ENCODE results near the gene LACC1.

Gene LACC1

DNA sequence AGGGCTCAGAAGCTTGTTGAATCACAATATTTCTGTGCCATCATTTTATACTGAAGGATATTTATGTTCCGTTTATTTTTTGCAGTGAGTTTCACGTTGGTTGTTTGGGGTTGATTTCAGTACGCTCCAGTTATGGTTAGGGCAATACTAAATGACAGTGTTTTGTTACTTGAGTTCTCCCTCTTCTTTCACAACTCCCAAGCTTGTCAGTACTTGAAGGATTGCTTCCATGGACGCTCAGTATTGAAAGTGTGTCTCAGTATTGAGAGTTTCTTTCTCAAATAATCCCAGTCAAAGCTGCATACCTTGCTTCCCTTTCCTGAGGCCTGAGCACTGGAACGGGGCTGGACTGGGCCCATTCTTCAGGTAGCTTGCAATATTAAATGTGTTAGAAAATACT lies 38.9 kb downstream of the LACC1 start:
- H3K9me3 ChIP-seq (ENCODE audit: control insufficient read depth, low read length), result no peaks in the 10 kb centered on the region
- WGBS, 2 experiments (ENCODE audit: insufficient coverage in 2 of 2), result 80% methylated on average over 2 of the region's 5 CpGs; no CpG with 5 or more reads in 1 of the 2 experiments
- H3K4me1 ChIP-seq (ENCODE audit: control insufficient read depth, insufficient read depth, low read length, poor library complexity, severe bottlenecking), result no peaks in the 10 kb centered on the region
- no peaks in the 10 kb centered on the region for H3K36me3 ChIP-seq (ENCODE audit: control insufficient read depth, insufficient read depth, low read length)
- no peak overlapping the region for H3K4me3 ChIP-seq (ENCODE audit: extremely low read depth, insufficient read depth, low read length, poor library complexity, severe bottlenecking)
- no peak overlapping the region for H3K27ac ChIP-seq (ENCODE audit: low read depth, low read length, severe bottlenecking)

DNA sequence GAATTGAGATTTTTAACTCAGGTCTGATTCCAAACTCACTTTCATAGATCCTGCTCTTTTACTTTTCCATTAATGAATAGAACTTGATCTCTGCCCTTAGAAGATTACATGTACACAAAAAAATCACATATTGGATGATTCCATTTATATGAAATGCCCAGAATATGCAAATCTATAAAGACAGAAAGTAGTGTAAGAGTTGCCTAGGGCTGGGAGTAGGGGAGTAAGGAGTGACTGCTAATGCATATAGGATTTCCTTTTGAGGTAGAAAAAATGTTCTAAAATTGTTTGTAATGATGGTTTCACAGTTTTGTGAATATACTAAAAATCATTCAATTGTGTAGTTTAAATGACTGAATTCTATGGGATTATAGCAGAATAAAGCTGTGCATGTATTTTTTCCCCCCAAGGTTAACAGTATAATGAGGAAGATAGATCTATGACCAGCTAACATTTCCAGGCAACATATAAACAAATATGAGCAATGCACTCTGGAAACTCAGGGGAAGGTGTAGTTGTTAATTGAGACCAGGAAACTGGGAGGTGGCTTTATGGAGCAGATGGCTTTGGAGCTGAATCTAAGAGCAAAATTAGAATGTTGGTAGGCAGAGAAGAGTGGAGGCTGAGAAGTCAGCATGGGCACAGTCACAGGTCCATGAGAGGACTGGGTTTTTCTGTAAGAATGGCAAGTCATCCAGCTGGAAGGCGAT lies 41.4 kb downstream of the LACC1 start:
- no peaks in the 10 kb centered on the region for H3K9me3 ChIP-seq (ENCODE audit: control insufficient read depth, low read length)
- H3K36me3 ChIP-seq (ENCODE audit: control insufficient read depth, insufficient read depth, low read length), result no peaks in the 10 kb centered on the region
- H3K4me1 ChIP-seq (ENCODE audit: control insufficient read depth, insufficient read depth, low read length, poor library complexity, severe bottlenecking), result no peaks in the 10 kb centered on the region
- no peak overlapping the region for H3K27ac ChIP-seq (ENCODE audit: low read depth, low read length, severe bottlenecking)
- H3K4me3 ChIP-seq (ENCODE audit: extremely low read depth, insufficient read depth, low read length, poor library complexity, severe bottlenecking), result no peak overlapping the region
- 91% methylated on average over 1 of the region's 1 CpG; no CpG with 5 or more reads in 1 of the 2 experiments for WGBS, 2 experiments (ENCODE audit: insufficient coverage in 2 of 2)

DNA sequence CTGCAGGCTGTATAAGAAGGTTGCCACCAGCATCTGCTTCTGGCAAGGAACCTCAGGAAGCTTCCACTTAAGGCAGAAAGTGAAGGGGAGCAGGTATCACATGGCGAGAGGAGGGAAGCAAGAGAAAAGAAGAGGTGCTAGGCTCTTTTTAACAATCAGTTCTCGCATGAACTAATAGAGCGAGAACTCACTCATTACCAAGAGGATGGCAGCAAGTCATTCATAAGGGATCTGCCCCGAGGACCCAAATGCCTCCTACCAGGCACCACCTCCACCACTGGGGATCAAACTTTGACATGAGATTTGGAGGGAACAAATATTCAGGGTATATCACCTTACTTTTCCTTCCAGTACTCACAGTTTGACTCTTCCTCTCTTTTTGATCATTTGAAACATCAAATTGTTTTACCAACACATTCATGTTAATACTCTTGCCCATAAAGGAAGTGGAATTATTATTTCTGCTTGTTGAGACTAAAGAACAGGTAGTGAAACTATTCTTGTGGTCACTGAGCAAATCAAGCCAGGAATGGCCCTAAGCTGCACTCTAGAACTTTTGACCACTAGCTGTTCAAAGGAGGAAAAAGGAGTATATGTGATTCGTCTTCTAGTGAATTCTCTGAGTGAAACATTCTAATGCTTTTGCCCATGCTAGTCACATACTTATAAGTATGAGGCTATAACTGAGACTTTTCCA lies 45.0 kb downstream of the LACC1 start:
- Histone ChIP-seq H3K4me1 (ENCODE audit: control insufficient read depth, insufficient read depth, low read length, poor library complexity, severe bottlenecking) (no peaks in the 10 kb centered on the region), H3K4me3 (ENCODE audit: extremely low read depth, insufficient read depth, low read length, poor library complexity, severe bottlenecking) (no peak overlapping the region), H3K36me3 (ENCODE audit: control insufficient read depth, insufficient read depth, low read length) (no peaks in the 10 kb centered on the region), H3K9me3 (ENCODE audit: control insufficient read depth, low read length) (no peaks in the 10 kb centered on the region), H3K27ac (ENCODE audit: low read depth, low read length, severe bottlenecking) (no peak overlapping the region)
- 91% methylated on average over 4 of the region's 5 CpGs; no CpG with 5 or more reads in 1 of the 2 experiments for WGBS, 2 experiments (ENCODE audit: insufficient coverage in 2 of 2)

DNA sequence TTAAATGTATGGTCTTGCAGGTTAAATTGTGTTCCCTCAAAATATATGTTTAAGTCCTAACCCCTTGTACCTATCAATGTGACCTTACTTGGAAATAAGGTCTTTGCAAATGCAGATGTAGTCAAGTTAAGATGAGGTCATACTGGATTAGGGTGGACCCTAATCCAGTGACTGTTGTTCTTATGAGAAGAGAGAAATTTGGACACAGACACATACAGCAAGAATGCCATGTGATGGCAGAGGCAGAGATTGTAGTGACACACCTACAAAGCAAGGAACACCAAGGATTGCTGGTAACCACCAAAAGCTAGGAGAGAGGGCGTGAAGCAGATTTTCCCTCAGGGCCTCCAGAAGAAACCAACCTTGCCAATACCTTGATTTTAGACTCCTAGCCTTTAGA lies 50.2 kb downstream of the LACC1 start:
- Histone ChIP-seq H3K27ac (ENCODE audit: low read depth, low read length, severe bottlenecking) (no peak overlapping the region), H3K4me3 (ENCODE audit: extremely low read depth, insufficient read depth, low read length, poor library complexity, severe bottlenecking) (no peak overlapping the region), H3K4me1 (ENCODE audit: control insufficient read depth, insufficient read depth, low read length, poor library complexity, severe bottlenecking) (no peaks in the 10 kb centered on the region), H3K9me3 (ENCODE audit: control insufficient read depth, low read length) (no peaks in the 10 kb centered on the region), H3K36me3 (ENCODE audit: control insufficient read depth, insufficient read depth, low read length) (no peaks in the 10 kb centered on the region)
- 100% methylated on average over 1 of the region's 1 CpG for WGBS, 2 experiments (ENCODE audit: insufficient coverage in 2 of 2)

DNA sequence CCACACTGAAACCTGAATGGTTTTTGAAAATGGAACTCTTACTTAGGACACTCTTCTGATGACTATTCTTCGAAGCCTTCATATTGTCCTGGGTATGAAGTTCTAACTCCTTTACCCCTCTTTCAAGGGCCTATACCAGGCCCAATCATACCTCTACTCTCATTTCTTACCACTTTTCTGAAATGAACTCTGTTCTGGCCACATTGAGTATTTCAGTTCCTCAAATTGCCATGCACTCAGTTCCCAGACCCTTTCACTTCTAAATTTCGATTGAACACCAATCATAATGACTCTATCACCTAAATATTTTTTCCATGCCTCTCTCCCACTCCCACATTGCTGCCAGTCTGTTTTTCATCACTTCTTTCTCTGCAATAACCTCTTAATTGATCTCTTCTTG lies 53.7 kb downstream of the LACC1 start:
- no peak overlapping the region for H3K4me3 ChIP-seq (ENCODE audit: extremely low read depth, insufficient read depth, low read length, poor library complexity, severe bottlenecking)
- H3K9me3 ChIP-seq (ENCODE audit: control insufficient read depth, low read length), result no peaks in the 10 kb centered on the region
- no peaks in the 10 kb centered on the region for H3K36me3 ChIP-seq (ENCODE audit: control insufficient read depth, insufficient read depth, low read length)
- H3K4me1 ChIP-seq (ENCODE audit: control insufficient read depth, insufficient read depth, low read length, poor library complexity, severe bottlenecking), result no peaks in the 10 kb centered on the region
- no peak overlapping the region for H3K27ac ChIP-seq (ENCODE audit: low read depth, low read length, severe bottlenecking)
- WGBS, 2 experiments (ENCODE audit: insufficient coverage in 2 of 2), result 81 to 83% methylated on average over 2 of the region's 2 CpGs

DNA sequence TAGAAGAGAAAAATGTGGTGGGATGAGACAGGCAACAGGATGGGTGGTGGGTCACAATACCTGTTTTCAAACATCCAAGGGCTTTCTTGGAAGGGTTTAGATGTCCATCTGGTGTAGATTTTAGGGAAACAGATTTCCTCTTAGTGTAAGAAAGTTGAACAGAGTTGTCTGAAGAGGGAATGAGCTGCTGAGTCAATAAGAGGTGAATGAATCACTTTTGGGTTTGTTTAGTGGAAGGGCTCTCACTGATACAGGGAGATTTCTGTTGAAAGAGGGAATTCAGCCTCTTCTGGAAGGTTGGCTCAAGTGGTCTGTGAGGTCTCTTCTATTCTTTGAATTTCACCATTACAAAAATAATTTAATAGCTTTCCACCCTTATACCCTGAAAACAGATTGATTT lies 54.6 kb downstream of the LACC1 start:
- no peak overlapping the region for H3K4me3 ChIP-seq (ENCODE audit: extremely low read depth, insufficient read depth, low read length, poor library complexity, severe bottlenecking)
- no peak overlapping the region for H3K27ac ChIP-seq (ENCODE audit: low read depth, low read length, severe bottlenecking)
- H3K4me1 ChIP-seq (ENCODE audit: control insufficient read depth, insufficient read depth, low read length, poor library complexity, severe bottlenecking), result no peaks in the 10 kb centered on the region
- H3K9me3 ChIP-seq (ENCODE audit: control insufficient read depth, low read length), result no peaks in the 10 kb centered on the region
- no peaks in the 10 kb centered on the region for H3K36me3 ChIP-seq (ENCODE audit: control insufficient read depth, insufficient read depth, low read length)

DNA sequence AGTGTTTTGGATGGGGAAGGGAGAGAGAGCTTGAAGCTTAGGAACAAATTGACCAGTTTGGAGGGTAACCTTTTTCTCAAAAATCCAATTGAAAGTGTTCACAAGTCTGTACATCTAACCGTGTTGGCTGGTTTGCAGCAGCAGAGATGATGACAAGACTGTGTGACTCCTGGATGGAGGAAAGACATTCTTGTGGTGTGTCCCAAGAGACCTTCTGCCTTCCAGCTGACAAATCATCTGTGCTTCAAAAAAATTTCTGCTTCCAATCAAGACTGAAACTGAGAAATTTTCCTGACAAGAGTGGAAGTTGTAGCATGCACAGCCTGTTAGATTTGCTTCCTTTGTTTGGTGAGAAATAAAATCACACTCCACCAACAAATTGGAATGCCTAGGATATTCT lies 56.2 kb downstream of the LACC1 start:
- Histone ChIP-seq H3K9me3 (ENCODE audit: control insufficient read depth, low read length) (no peaks in the 10 kb centered on the region), H3K4me1 (ENCODE audit: control insufficient read depth, insufficient read depth, low read length, poor library complexity, severe bottlenecking) (no peaks in the 10 kb centered on the region), H3K4me3 (ENCODE audit: extremely low read depth, insufficient read depth, low read length, poor library complexity, severe bottlenecking) (no peak overlapping the region), H3K27ac (ENCODE audit: low read depth, low read length, severe bottlenecking) (no peak overlapping the region), H3K36me3 (ENCODE audit: control insufficient read depth, insufficient read depth, low read length) (no peaks in the 10 kb centered on the region)
- 100% methylated on average over 1 of the region's 1 CpG; no CpG with 5 or more reads in 1 of the 2 experiments for WGBS, 2 experiments (ENCODE audit: insufficient coverage in 2 of 2)

DNA sequence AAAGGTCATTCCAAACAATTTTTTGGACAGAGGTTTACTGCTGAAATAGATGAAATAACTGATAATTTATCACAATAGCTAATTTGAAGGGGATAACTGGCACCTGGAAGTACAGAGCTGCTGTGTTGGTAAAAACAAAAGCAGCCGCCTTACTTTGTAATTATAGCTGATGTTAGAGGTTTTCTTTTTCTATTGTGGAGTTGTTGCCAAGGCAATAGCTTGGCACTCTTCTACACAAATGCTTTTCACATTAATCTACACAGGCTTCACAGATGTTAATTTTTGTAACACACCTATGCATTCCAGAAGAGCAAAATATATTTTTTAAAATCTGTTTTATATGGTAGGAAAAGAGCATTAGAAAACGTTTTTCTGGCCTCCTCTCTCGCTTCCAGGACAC lies 56.9 kb downstream of the LACC1 start:
- Histone ChIP-seq H3K27ac (ENCODE audit: low read depth, low read length, severe bottlenecking) (no peak overlapping the region), H3K4me3 (ENCODE audit: extremely low read depth, insufficient read depth, low read length, poor library complexity, severe bottlenecking) (no peak overlapping the region), H3K9me3 (ENCODE audit: control insufficient read depth, low read length) (no peaks in the 10 kb centered on the region), H3K36me3 (ENCODE audit: control insufficient read depth, insufficient read depth, low read length) (no peaks in the 10 kb centered on the region), H3K4me1 (ENCODE audit: control insufficient read depth, insufficient read depth, low read length, poor library complexity, severe bottlenecking) (no peaks in the 10 kb centered on the region)
- WGBS, 2 experiments (ENCODE audit: insufficient coverage in 2 of 2), result 79 to 93% methylated on average over 2 of the region's 3 CpGs

DNA sequence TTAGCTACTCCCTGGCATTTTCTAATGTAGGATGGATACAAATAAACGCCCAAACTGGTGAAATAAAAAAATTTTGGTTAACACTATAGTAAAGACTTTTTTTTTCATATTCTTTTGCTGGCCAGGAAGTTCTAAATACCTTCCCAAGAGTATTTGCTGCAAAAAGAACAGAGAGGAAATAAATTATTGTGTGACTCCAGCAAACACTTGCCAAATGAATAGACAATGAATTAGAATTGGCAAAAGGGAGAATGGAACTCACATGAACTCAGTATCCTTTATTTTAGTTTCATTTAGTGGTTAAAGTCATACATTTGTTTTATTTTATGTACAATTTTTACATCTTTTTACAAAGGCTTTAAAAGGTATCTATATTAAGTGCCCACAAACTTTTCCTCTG lies 58.1 kb downstream of the LACC1 start:
- no peaks in the 10 kb centered on the region for H3K9me3 ChIP-seq (ENCODE audit: control insufficient read depth, low read length)
- no peaks in the 10 kb centered on the region for H3K36me3 ChIP-seq (ENCODE audit: control insufficient read depth, insufficient read depth, low read length)
- no peak overlapping the region for H3K27ac ChIP-seq (ENCODE audit: low read depth, low read length, severe bottlenecking)
- H3K4me1 ChIP-seq (ENCODE audit: control insufficient read depth, insufficient read depth, low read length, poor library complexity, severe bottlenecking), result no peaks in the 10 kb centered on the region
- no peak overlapping the region for H3K4me3 ChIP-seq (ENCODE audit: extremely low read depth, insufficient read depth, low read length, poor library complexity, severe bottlenecking)
- WGBS, 2 experiments (ENCODE audit: insufficient coverage in 2 of 2), result no CpG with 5 or more reads among the region's 1 CpG

DNA sequence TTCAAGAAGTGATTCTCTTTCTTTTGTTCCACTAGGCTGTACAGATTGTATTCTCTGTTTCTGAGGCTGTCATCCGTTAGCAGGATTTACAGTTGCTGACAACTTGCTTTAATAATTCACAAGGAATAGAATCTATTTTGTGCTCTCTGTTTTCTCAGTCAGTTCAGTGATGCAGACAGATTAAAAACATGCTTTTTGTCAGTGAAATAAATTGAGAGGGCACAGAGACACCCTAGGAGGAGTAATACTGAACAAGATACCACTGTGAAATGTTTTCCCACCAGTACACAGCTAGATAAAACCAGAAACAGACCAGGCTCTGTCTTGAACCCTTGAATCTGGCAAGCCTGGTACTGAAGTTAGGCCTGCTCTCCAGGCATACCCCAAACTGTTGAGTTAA lies 58.7 kb downstream of the LACC1 start:
- WGBS, 2 experiments (ENCODE audit: insufficient coverage in 2 of 2), result 100% methylated on average over 1 of the region's 1 CpG; no CpG with 5 or more reads in 1 of the 2 experiments
- Histone ChIP-seq H3K27ac (ENCODE audit: low read depth, low read length, severe bottlenecking) (no peak overlapping the region), H3K9me3 (ENCODE audit: control insufficient read depth, low read length) (no peaks in the 10 kb centered on the region)

DNA sequence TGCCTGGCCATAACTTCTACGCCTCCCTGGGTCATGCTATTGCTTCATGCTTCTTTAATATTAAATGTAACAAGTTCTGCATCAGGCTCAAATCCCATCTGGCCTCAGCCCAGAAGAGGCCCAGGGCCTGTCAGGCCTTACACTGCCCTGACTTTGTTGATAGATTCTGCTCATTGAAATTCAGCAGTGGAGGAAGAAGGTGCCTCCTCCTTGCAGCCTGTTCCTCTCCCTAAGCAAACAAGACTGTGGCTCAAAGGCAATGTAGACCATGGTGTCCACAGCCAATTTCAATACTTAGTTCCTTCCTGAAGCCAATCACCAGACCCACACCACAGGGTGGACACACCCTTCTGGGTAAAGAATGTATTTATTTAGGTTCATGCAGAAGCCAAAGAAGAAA lies 59.4 kb downstream of the LACC1 start:
- Histone ChIP-seq H3K36me3 (ENCODE audit: control insufficient read depth, insufficient read depth, low read length) (no peaks in the 10 kb centered on the region), H3K27ac (ENCODE audit: low read depth, low read length, severe bottlenecking) (no peak overlapping the region), H3K9me3 (ENCODE audit: control insufficient read depth, low read length) (no peaks in the 10 kb centered on the region), H3K4me3 (ENCODE audit: extremely low read depth, insufficient read depth, low read length, poor library complexity, severe bottlenecking) (no peak overlapping the region), H3K4me1 (ENCODE audit: control insufficient read depth, insufficient read depth, low read length, poor library complexity, severe bottlenecking) (no peaks in the 10 kb centered on the region)
- 100% methylated on average over 1 of the region's 1 CpG; no CpG with 5 or more reads in 1 of the 2 experiments for WGBS, 2 experiments (ENCODE audit: insufficient coverage in 2 of 2)

More for the DNA sequence above, 58.7 kb downstream of the LACC1 start:
- H3K4me1 ChIP-seq (ENCODE audit: control insufficient read depth, insufficient read depth, low read length, poor library complexity, severe bottlenecking), result no peaks in the 10 kb centered on the region
- H3K36me3 ChIP-seq (ENCODE audit: control insufficient read depth, insufficient read depth, low read length), result no peaks in the 10 kb centered on the region
- H3K4me3 ChIP-seq (ENCODE audit: extremely low read depth, insufficient read depth, low read length, poor library complexity, severe bottlenecking), result no peak overlapping the region

Data from mesodermal cell (in vitro differentiated cells).